Measurements from ENCODE around the gene CTH. TPM values are rescaled to one million over a fixed set of nuclear protein-coding genes. Genes with fewer than 3 reads are reported as not detected.

The CTH gene
- total and polyA plus RNA-seq, 2 of the 13 experiments (the other 11 are each of a cell fraction or from before 2014, with no cell fraction given) = 8.7 to 19.7 TPM

DNA sequence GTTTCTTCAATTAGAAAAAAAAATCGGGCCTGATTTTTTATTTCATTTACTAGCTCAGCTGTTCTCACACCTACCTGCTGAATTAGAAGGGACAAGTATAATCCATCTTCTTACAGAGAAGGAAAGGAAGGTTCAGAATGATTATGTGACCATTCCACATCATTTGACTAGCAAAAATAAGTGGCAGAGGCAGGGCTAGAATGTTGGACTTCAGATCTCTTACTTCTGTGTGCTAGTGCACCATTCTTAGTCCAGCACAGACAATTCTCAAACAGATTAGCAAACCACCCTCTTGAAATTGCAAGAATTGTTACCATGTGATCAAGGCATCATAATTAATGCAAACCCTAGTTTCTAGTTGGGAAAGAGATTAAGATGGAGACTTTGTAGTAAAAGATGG is 32.7 kb downstream of the CTH start:
- H3K27ac ChIP-seq (ENCODE audit: extremely low read length, insufficient read depth, low read length) = no peak overlapping the region
- no peak overlapping the region for H3K4me2 ChIP-seq (ENCODE audit: low read depth, low read length)
- H3K36me3 ChIP-seq (replicated peaks in 1 of 2; ENCODE audit: control insufficient read depth in 1 of 2, insufficient read depth in 2 of 2, low read length in 2 of 2) = peaks cover 0 to 10% of the 10 kb centered on the region in 2 experiments; a peak in 2 of 5 replicates
- no peak overlapping the region for H3K4me3 ChIP-seq (replicated peaks in 1 of 3; ENCODE audit: insufficient read depth in 1 of 3, low read depth in 2 of 3, low read length in 3 of 3)
- no peaks in the 10 kb centered on the region for H3K9me3 ChIP-seq (ENCODE audit: low read length)
- H2AFZ ChIP-seq (ENCODE audit: low read length) = no peak overlapping the region
- H3K27me3 ChIP-seq (ENCODE audit: control insufficient read depth in 1 of 2, insufficient read depth in 2 of 2, low read length in 2 of 2) = no peaks in the 10 kb centered on the region
- in situ Hi-C loops (cut with HindIII; ENCODE audit: extremely low pct_ligation_motif_present, low pct_unique_long_range_greater_than_20kb) (no loop called here), intact Hi-C loops (cut with micrococcal nuclease; ENCODE audit: unreplicated experiment) (no loop called here)
- no peak for FAIRE-seq
- no peak for DNase-seq (ENCODE audit: low spot score)
- ChIA-PET POLR2A (no interaction called here), CTCF (ENCODE audit: low intra/inter-chr PET ratio, low total read pairs) (no interaction called here)
- H3K9ac ChIP-seq (ENCODE audit: insufficient read depth, low read depth, low read length) = no peak overlapping the region
- ATAC-seq = no peak
- WGBS (ENCODE audit: low lambda C conversion rate) = 57% methylated on average over 1 of the region's 1 CpG
- BruUV-seq (replicated peaks) = no TSS peak
- H3K79me2 ChIP-seq (ENCODE audit: insufficient read depth, low read length) = no peaks in the 10 kb centered on the region
- H3K4me1 ChIP-seq (ENCODE audit: insufficient read depth, low read length) = no peaks in the 10 kb centered on the region
- no peaks in the 10 kb centered on the region for H4K20me1 ChIP-seq (ENCODE audit: insufficient read depth, low read length)
- TF ChIP-seq, protein P1, sequence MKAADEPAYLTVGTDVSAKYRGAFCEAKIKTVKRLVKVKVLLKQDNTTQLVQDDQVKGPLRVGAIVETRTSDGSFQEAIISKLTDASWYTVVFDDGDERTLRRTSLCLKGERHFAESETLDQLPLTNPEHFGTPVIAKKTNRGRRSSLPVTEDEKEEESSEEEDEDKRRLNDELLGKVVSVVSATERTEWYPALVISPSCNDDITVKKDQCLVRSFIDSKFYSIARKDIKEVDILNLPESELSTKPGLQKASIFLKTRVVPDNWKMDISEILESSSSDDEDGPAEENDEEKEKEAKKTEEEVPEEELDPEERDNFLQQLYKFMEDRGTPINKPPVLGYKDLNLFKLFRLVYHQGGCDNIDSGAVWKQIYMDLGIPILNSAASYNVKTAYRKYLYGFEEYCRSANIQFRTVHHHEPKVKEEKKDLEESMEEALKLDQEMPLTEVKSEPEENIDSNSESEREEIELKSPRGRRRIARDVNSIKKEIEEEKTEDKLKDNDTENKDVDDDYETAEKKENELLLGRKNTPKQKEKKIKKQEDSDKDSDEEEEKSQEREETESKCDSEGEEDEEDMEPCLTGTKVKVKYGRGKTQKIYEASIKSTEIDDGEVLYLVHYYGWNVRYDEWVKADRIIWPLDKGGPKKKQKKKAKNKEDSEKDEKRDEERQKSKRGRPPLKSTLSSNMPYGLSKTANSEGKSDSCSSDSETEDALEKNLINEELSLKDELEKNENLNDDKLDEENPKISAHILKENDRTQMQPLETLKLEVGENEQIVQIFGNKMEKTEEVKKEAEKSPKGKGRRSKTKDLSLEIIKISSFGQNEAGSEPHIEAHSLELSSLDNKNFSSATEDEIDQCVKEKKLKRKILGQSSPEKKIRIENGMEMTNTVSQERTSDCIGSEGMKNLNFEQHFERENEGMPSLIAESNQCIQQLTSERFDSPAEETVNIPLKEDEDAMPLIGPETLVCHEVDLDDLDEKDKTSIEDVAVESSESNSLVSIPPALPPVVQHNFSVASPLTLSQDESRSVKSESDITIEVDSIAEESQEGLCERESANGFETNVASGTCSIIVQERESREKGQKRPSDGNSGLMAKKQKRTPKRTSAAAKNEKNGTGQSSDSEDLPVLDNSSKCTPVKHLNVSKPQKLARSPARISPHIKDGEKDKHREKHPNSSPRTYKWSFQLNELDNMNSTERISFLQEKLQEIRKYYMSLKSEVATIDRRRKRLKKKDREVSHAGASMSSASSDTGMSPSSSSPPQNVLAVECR (CRISPR knock-in tag; IDR thresholded peaks at IDR 0.05; ENCODE audit: borderline replicate concordance) = no peak
- TF ChIP-seq ZNF562 (CRISPR knock-in tag; IDR thresholded peaks at IDR 0.05; ENCODE audit: borderline replicate concordance) (no peak), HDAC2 (CRISPR knock-in tag; IDR thresholded peaks at IDR 0.05) (no peak), FOXJ3 (CRISPR knock-in tag; IDR thresholded peaks at IDR 0.05; ENCODE audit: borderline replicate concordance) (no peak), ZNF547 (CRISPR knock-in tag; IDR thresholded peaks at IDR 0.05) (no peak)

Data from HepG2 (cell line).